Esophagus squamous epithelium (tissue), 5 donors: ENCODE data around the gene RADIL. TPM values are rescaled to one million over a fixed set of nuclear protein-coding genes. Genes with fewer than 3 reads are reported as not detected.

ENCODE experiments used
- DNase-seq: peaks from one replicate; lab custom pipeline; 2025; lab: John Stamatoyannopoulos, UW
- H3K27ac ChIP-seq, 4 donors: fragments of 200-600 bp; sonication (generic); one replicate each; pipeline ENCODE4 v1.5.1; 2016 to 2019; ENCODE audit warnings: mild to moderate bottlenecking in 1 of 4
- H3K27me3 ChIP-seq, 4 donors: fragments of 200-600 bp; sonication (generic); 1 replicate in 3 of 4; 2 replicates in 1 of 4; pipeline versions ENCODE4 v1.5.1 to v1.6.0; 2017 to 2021; ENCODE audit warnings: antibody characterized with exemption in 1 of 4
- H3K36me3 ChIP-seq, 3 donors: fragments of 200-600 bp; sonication (generic); one replicate each; pipeline ENCODE4 v1.5.1; 2016 to 2019
- H3K4me1 ChIP-seq, 3 donors: fragments of 200-600 bp; sonication (generic); one replicate each; pipeline ENCODE4 v1.5.1; 2017 to 2019
- H3K4me3 ChIP-seq, 4 donors: fragments of 200-600 bp; sonication (generic); 1 replicate in 3 of 4; 2 replicates in 1 of 4; pipeline ENCODE4 v1.5.1; 2016 to 2019; ENCODE audit warnings: mild to moderate bottlenecking in 2 of 4, moderate library complexity in 1 of 4
- H3K9me3 ChIP-seq, 3 donors: fragments of 200-600 bp; sonication (generic); one replicate each; pipeline ENCODE4 v1.5.1; 2016 to 2019
- CTCF ChIP-seq, 6 experiments: fragments of 450-650 bp in 4 of 6; fragments of 200-600 bp in 2 of 6; sonication (generic) in 2 of 6; IDR thresholded peaks; one replicate each; pipeline ENCODE4 v1.5.1; 2016 to 2019; ENCODE audit warnings: antibody characterized with exemption in 6 of 6, mild to moderate bottlenecking in 4 of 6, moderate library complexity in 4 of 6
- POLR2A ChIP-seq, 4 donors: fragments of 450-650 bp; IDR thresholded peaks; one replicate each; pipeline ENCODE4 v1.6.1; 2017; ENCODE audit warnings: antibody characterized with exemption in 4 of 4, mild to moderate bottlenecking in 4 of 4, moderate library complexity in 3 of 4
- WGBS, 2 donors: methylation state at CpG; one replicate each; pipeline ENCODE4 v1.1.5; 2018; 5-methylcytosine and 5-hydroxymethylcytosine counted together
- intact Hi-C: fragments of 100-400 bp; cut with DNase I; formaldehyde crosslinking; loops from one replicate; pipeline ENCODE4 v1.15.0; 2022
- total RNA-seq, 4 donors: library from RNA; depleted of rRNA; stranded (reverse); fragments of >200 nt; gene quantifications; one replicate each; pipeline ENCODE4 v1.1.0, GENCODE V29; 2016
- donor health status: DM: yes; HTN: yes; CAD: no.

RADIL gene
- total RNA-seq, 4 donors from 2014 or later, result 0.35 to 3.1 (median 1.8) TPM; not detected in 1

- intact Hi-C loops, result no loop called here
- Histone ChIP-seq H3K27ac (no peak overlapping the region), H3K4me1 (peaks cover 0 to 7% (median 0%) of the 10 kb centered on the region in 3 donors), H3K4me3 (no peak overlapping the region), H3K9me3 (no peaks in the 10 kb centered on the region), H3K27me3 (peaks cover 0 to 34% (median 0%) of the 10 kb centered on the region in 4 donors), H3K36me3 (no peaks in the 10 kb centered on the region)
- no peak for TF ChIP-seq POLR2A (IDR thresholded peaks at IDR 0.05)
- no peak for TF ChIP-seq CTCF (IDR thresholded peaks at IDR 0.05)
- DNase-seq, result no peak
- WGBS, 2 donors, result 80% methylated on average over 1 to 8 of the region's 26 CpGs
Measured at GRCh38 chr7:4816419-4817080, 67.0 kb downstream of the RADIL start.

DNA sequence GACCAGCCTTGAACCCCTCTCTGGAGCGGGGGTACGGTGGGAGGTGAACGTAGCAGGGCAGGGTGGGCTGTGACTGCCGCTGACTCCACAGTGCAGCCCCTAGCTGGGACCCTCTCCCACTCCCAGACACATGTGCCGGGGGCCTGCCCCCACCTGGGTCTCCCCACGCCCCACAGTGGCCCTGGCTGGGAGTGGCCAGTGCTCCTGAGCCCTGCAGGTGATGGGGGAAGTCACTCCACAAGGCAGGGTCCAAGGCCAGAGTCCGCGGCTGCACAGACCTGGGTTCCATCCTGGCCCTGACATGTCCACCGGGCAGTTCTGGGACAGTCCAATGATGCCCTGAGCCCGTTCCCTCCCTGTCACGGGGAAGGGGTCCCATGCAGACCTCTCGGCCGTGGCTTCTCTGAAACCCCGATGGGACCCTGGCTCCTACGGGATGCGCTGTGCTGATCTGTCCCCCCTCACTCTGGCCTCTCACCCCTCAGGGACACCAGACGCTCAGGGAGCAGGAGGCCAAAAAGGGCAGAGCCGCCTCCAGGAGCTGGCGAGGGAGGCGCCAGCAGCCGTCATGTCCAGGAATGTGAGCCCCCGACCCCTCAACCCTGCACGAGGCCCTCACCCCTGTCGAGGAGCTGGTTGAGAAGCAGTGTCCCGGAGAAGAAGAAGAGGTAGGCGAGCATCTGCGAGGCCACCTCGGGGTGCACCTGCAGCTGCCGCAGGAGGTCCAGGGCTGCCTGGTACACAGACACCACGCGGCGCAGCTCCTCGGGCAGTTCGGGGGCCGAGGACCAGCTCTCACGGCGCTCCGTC is 67.7 kb downstream of the RADIL start:
- Histone ChIP-seq H3K27me3 (peaks cover 0 to 34% (median 0%) of the 10 kb centered on the region in 4 donors), H3K27ac (no peak overlapping the region), H3K4me3 (no peak overlapping the region), H3K4me1 (peaks cover 0 to 4% (median 0%) of the 10 kb centered on the region in 3 donors), H3K36me3 (no peaks in the 10 kb centered on the region), H3K9me3 (no peaks in the 10 kb centered on the region)
- intact Hi-C loops, result no loop called here
- 93 to 97% methylated on average over 3 to 10 of the region's 38 CpGs for WGBS, 2 donors
- no peak for TF ChIP-seq POLR2A (IDR thresholded peaks at IDR 0.05)
- no peak for TF ChIP-seq CTCF (IDR thresholded peaks at IDR 0.05)
- DNase-seq, result no peak

GRCh38 chr7:4815121-4815520 is 68.4 kb downstream of the RADIL start:
- peaks cover 0 to 34% (median 0%) of the 10 kb centered on the region in 4 donors for H3K27me3 ChIP-seq
- no peak for DNase-seq
- H3K4me3 ChIP-seq, result no peak overlapping the region
- intact Hi-C loops, result no loop called here
- H3K9me3 ChIP-seq, result no peaks in the 10 kb centered on the region
- WGBS, 2 donors, result no CpG with 5 or more reads among the region's 14 CpGs
- H3K4me1 ChIP-seq, result no peaks in the 10 kb centered on the region
- no peak overlapping the region for H3K27ac ChIP-seq
- no peaks in the 10 kb centered on the region for H3K36me3 ChIP-seq
- TF ChIP-seq CTCF (IDR thresholded peaks at IDR 0.05) (no peak), POLR2A (IDR thresholded peaks at IDR 0.05) (no peak)

- H3K9me3 ChIP-seq, result no peaks in the 10 kb centered on the region
- TF ChIP-seq CTCF (IDR thresholded peaks at IDR 0.05) (no peak), POLR2A (IDR thresholded peaks at IDR 0.05) (no peak)
- 44% methylated on average over 2 to 3 of the region's 14 CpGs for WGBS, 2 donors
Measured at GRCh38 chr7:4814433-4814832, 69.1 kb downstream of the RADIL start.

DNA sequence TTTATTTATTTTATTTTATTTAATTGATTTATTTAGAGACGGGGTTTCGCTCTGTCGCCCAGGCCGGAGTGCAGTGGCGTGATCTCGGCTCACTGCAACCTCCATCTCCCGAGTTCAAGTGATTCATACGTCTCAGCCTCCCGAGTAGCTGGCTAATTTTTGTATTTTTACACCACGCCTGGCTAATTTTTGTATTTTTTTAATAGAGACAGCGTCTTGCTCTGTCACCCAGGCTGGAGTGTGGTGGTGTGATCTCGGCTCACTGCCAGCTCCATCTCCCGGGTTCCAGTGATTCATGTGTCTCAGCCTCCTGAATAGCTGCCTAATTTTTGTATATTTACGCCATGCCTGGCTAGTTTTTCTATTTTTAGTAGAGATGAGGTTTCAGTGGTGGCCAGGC is 73.8 kb downstream of the RADIL start:
- intact Hi-C loops, result no loop called here
- TF ChIP-seq CTCF (IDR thresholded peaks at IDR 0.05) (no peak), POLR2A (IDR thresholded peaks at IDR 0.05) (no peak)
- no peaks in the 10 kb centered on the region for H3K9me3 ChIP-seq
- H3K4me3 ChIP-seq, result peak overlapping the region in 1 of 4 donors; percentile 20
- H3K27me3 ChIP-seq, result peaks cover 0 to 40% (median 0%) of the 10 kb centered on the region in 4 donors
- 72 to 76% methylated on average over 14 of the region's 14 CpGs for WGBS, 2 donors
- no peaks in the 10 kb centered on the region for H3K4me1 ChIP-seq
- H3K36me3 ChIP-seq, result no peaks in the 10 kb centered on the region
- DNase-seq, result no peak
- H3K27ac ChIP-seq, result no peak overlapping the region

More at GRCh38 chr7:4814433-4814832, 69.1 kb downstream of the RADIL start:
- intact Hi-C loops, result no loop called here
- H3K27me3 ChIP-seq, result peaks cover 0 to 30% (median 0%) of the 10 kb centered on the region in 4 donors
- no peaks in the 10 kb centered on the region for H3K36me3 ChIP-seq
- DNase-seq, result no peak
- no peak overlapping the region for H3K27ac ChIP-seq
- H3K4me3 ChIP-seq, result no peak overlapping the region
- H3K4me1 ChIP-seq, result no peaks in the 10 kb centered on the region
